Lower lobe of right lung (tissue), 2 donors: Measurements from ENCODE around the gene DYNC1I1. TPM values are rescaled to one million over a fixed set of nuclear protein-coding genes. Genes with fewer than 3 reads are reported as not detected.

ENCODE experiments used
- ATAC-seq, 2 donors: fragments of 200-7000 bp; cut with Tn5 transposase; one replicate each; pipeline ENCODE4 v1.9.1; 2020 to 2022; ENCODE audit warnings: mild to moderate bottlenecking in 2 of 2, moderate library complexity in 2 of 2
- DNase-seq: peaks from one replicate; pipeline ENCODE4 v3.0.0-alpha.2; 2020
- H3K27ac ChIP-seq: fragments of 200-600 bp; one replicate; pipeline ENCODE4 v1.8.0; 2022
- H3K27me3 ChIP-seq: fragments of 200-600 bp; one replicate; pipeline ENCODE4 v1.8.0; 2022; ENCODE audit warnings: low read depth
- H3K36me3 ChIP-seq: fragments of 200-600 bp; one replicate; pipeline ENCODE4 v1.8.0; 2022; ENCODE audit warnings: mild to moderate bottlenecking
- H3K4me1 ChIP-seq: fragments of 200-600 bp; one replicate; pipeline ENCODE4 v1.8.0; 2022
- H3K4me3 ChIP-seq: fragments of 200-600 bp; one replicate; pipeline ENCODE4 v1.8.0; 2022; ENCODE audit warnings: mild to moderate bottlenecking
- H3K9me3 ChIP-seq: fragments of 200-600 bp; one replicate; pipeline ENCODE4 v1.8.0; 2022
- CTCF ChIP-seq: fragments of 200-600 bp; IDR thresholded peaks from one replicate; pipeline ENCODE4 v1.8.0; 2022; ENCODE audit warnings: antibody characterized with exemption, mild to moderate bottlenecking
- intact Hi-C: fragments of 100-400 bp; cut with DNase I; formaldehyde crosslinking; loops from one replicate; pipeline ENCODE4 v1.11.0; 2022
- total RNA-seq: library from RNA; stranded (reverse); fragmentation: NEBNext Ultra II Directional; extraction: Animal tissue kit (Norgen Biotek cat#: 25700); gene quantifications from one replicate; pipeline ENCODE4 v1.2.1, GENCODE V29; 2021
- donor health status: DM: no; HTN: yes; CAD: no; lungs with severe emphysema.

DYNC1I1 gene
- total RNA-seq, 1 donor from 2014 or later: 1.3 TPM

GRCh38 chr7:96144260-96144526, 371.8 kb downstream of the DYNC1I1 start:
- intact Hi-C loops: no loop called here
- Histone ChIP-seq H3K4me1 (no peaks in the 10 kb centered on the region), H3K9me3 (no peaks in the 10 kb centered on the region), H3K36me3 (peaks cover 38% of the 10 kb centered on the region), H3K27ac (no peak overlapping the region), H3K4me3 (no peak overlapping the region), H3K27me3 (no peaks in the 10 kb centered on the region)
- TF ChIP-seq CTCF: no peak
- DNase-seq (no peak), ATAC-seq (no peak)

Other genes starting within 250 kb of the DYNC1I1 start
- gene PDK4, start 176.0 kb upstream of the DYNC1I1 start, total RNA-seq: 243 TPM